Breast epithelium (tissue), 3 donors: Measurements from ENCODE around the gene CPM.

Experiments
- CTCF ChIP-seq, 3 donors: fragments of 450-650 bp; IDR thresholded peaks; one replicate each; pipeline ENCODE4 v1.5.1; 2016 to 2017; ENCODE audit warnings: antibody characterized with exemption in 3 of 3, mild to moderate bottlenecking in 3 of 3, moderate library complexity in 3 of 3
- POLR2A ChIP-seq: fragments of 450-650 bp; IDR thresholded peaks from one replicate; pipeline ENCODE4 v1.6.1; 2016; ENCODE audit warnings: antibody characterized with exemption, mild to moderate bottlenecking, moderate library complexity
- POLR2AphosphoS5 ChIP-seq, 3 donors: sonication (generic); formaldehyde crosslinking; IDR thresholded peaks; one replicate each; pipeline ENCODE4 v1.6.1; 2017; ENCODE audit warnings: antibody characterized with exemption in 3 of 3

- TF ChIP-seq POLR2A (no peak), CTCF (IDR thresholded peaks at IDR 0.05) (no peak), POLR2AphosphoS5 (IDR thresholded peaks at IDR 0.05) (no peak)
Observed at GRCh38 chr12:68853396-68854077, 79.4 kb downstream of the CPM start.
